SU-DHL-6 (cell line): ENCODE data around the gene CDC42EP3.
A peak's percentile ranks its signal among the peaks of the same experiment; 100 is the strongest.

Experiments used
- H2AFZ ChIP-seq: fragments of 200-600 bp; sonication (generic); 2 replicates; pipeline ENCODE4 v1.6.1; 2014; ENCODE audit warnings: low read depth, mild to moderate bottlenecking, moderate library complexity, mixed read lengths, antibody characterized with exemption, low read length; ENCODE audit not compliant: severe bottlenecking
- H3F3A ChIP-seq: fragments of 200-600 bp; shearing (Covaris generic); 2 replicates; pipeline ENCODE4 v1.6.0; 2016; ENCODE audit warnings: antibody characterized with exemption, mild to moderate bottlenecking; ENCODE audit not compliant: insufficient read depth
- H3K27ac ChIP-seq: fragments of 200-600 bp; sonication (generic); 2 replicates; pipeline ENCODE4 v1.5.1; 2016; ENCODE audit warnings: low read depth, mild to moderate bottlenecking, low read length, moderate library complexity, mixed read lengths
- H3K27me3 ChIP-seq: fragments of 200-600 bp; sonication (generic), shearing (Covaris generic); 2 replicates; pipeline ENCODE4 v1.6.0; 2014; ENCODE audit warnings: mild to moderate bottlenecking, low read length
- H3K36me3 ChIP-seq: fragments of 200-600 bp; sonication (generic); 2 replicates; pipeline ENCODE4 v1.6.1; 2014; ENCODE audit warnings: mild to moderate bottlenecking, low read length, mixed read lengths
- H3K4me2 ChIP-seq: fragments of 300-600, 200-600 bp; shearing (Covaris generic), sonication (generic); 2 replicates; pipeline ENCODE4 v1.6.0; 2014; ENCODE audit warnings: low read length, low read depth, mild to moderate bottlenecking; ENCODE audit not compliant: poor library complexity, severe bottlenecking
- H3K4me3 ChIP-seq: fragments of 200-600 bp; sonication (generic); 2 replicates; pipeline ENCODE4 v1.5.1; 2014; ENCODE audit warnings: antibody characterized with exemption, low read length, mild to moderate bottlenecking, mixed read lengths; ENCODE audit not compliant: insufficient read depth, poor library complexity, severe bottlenecking
- H3K79me2 ChIP-seq: fragments of 200-600 bp; sonication (generic); 2 replicates; pipeline ENCODE4 v1.6.1; 2014; ENCODE audit warnings: mild to moderate bottlenecking, low read length, moderate library complexity; ENCODE audit not compliant: insufficient read depth
- H3K9ac ChIP-seq: fragments of 200-600 bp; sonication (generic); 2 replicates; pipeline ENCODE4 v1.7.0; 2014; ENCODE audit warnings: mild to moderate bottlenecking, low read length
- H3K9me2 ChIP-seq: fragments of 200-600 bp; sonication (generic); replicated peaks from 2 replicates; pipeline ENCODE4 v1.6.1; 2014; ENCODE audit warnings: low read length; ENCODE audit not compliant: insufficient read depth
- H3K9me3 ChIP-seq: fragments of 200-600 bp; sonication (generic); 2 replicates; pipeline ENCODE4 v1.6.1; 2014; ENCODE audit warnings: low read length, mixed read lengths; ENCODE audit not compliant: insufficient read depth
- H4K20me1 ChIP-seq: fragments of 200-600 bp; sonication (generic); 2 replicates; pipeline ENCODE4 v1.6.1; 2014; ENCODE audit warnings: low read depth, mild to moderate bottlenecking, antibody characterized with exemption, low read length, moderate library complexity, mixed read lengths
- EZH2phosphoT487 ChIP-seq: fragments of 200-600 bp; sonication (generic), shearing (Covaris generic); conservative IDR thresholded peaks from 2 replicates; pipeline ENCODE4 v1.6.1; 2018; ENCODE audit warnings: mild to moderate bottlenecking, antibody characterized with exemption, low read length, moderate library complexity, mixed read lengths
- TF ChIP-seq, protein P1 (sequence below): fragments of 200-600 bp; sonication (generic); IDR thresholded peaks from one replicate; pipeline ENCODE4 v1.5.1; 2017; ENCODE audit warnings: antibody characterized with exemption, mild to moderate bottlenecking, low read length, moderate library complexity; ENCODE audit not compliant: insufficient read depth, poor library complexity, severe bottlenecking

The CDC42EP3 gene

DNA sequence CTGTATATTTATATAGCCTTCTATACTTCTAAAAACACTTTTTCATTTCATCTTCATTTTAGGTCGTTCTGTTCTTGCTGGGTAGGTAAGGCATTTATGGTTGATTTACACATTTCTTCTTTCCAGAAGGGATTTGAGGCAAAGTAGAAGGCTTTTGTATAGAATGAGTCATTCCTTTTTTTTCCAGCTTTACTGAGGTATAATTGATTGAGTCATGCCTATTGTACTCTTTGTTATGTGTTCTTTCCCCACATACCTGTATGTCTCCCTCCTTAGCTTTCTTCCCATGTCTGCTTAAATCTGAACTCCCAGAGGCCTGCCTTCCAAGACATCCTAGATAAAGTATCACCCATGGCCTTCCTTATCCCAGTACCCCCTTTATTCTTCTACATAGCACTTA is 4.8 kb upstream of the CDC42EP3 start:
- H3K79me2 ChIP-seq, result no peaks in the 10 kb centered on the region; the same call in 1 of the 2 replicates
- no peaks in the 10 kb centered on the region for H3K27me3 ChIP-seq
- H3K4me3 ChIP-seq, result no peak overlapping the region
- TF ChIP-seq, protein P1, sequence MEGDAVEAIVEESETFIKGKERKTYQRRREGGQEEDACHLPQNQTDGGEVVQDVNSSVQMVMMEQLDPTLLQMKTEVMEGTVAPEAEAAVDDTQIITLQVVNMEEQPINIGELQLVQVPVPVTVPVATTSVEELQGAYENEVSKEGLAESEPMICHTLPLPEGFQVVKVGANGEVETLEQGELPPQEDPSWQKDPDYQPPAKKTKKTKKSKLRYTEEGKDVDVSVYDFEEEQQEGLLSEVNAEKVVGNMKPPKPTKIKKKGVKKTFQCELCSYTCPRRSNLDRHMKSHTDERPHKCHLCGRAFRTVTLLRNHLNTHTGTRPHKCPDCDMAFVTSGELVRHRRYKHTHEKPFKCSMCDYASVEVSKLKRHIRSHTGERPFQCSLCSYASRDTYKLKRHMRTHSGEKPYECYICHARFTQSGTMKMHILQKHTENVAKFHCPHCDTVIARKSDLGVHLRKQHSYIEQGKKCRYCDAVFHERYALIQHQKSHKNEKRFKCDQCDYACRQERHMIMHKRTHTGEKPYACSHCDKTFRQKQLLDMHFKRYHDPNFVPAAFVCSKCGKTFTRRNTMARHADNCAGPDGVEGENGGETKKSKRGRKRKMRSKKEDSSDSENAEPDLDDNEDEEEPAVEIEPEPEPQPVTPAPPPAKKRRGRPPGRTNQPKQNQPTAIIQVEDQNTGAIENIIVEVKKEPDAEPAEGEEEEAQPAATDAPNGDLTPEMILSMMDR, result no peak
- TF ChIP-seq EZH2phosphoT487, result no peak
- no peak overlapping the region for H2AFZ ChIP-seq
- no peak overlapping the region for H3K4me2 ChIP-seq
- H3K9me2 ChIP-seq, result no peaks in the 10 kb centered on the region
- H3K27ac ChIP-seq, result no peak overlapping the region
- H3K9ac ChIP-seq, result no peak overlapping the region
- H4K20me1 ChIP-seq, result no peaks in the 10 kb centered on the region
- no peaks in the 10 kb centered on the region for H3K36me3 ChIP-seq
- no peaks in the 10 kb centered on the region for H3F3A ChIP-seq
- H3K9me3 ChIP-seq, result no peaks in the 10 kb centered on the region

- H3K27ac ChIP-seq, result no peak overlapping the region
- no peak overlapping the region for H3K4me2 ChIP-seq
- peaks cover 12% of the 10 kb centered on the region; the same call in 1 of the 2 replicates for H3K79me2 ChIP-seq
- H3K4me3 ChIP-seq, result no peak overlapping the region
- TF ChIP-seq, protein P1, result no peak
- no peak for TF ChIP-seq EZH2phosphoT487
- 0 out of 2 replicates have a peak, but pooled peaks cover 4% of the 10 kb centered on the region for H3F3A ChIP-seq
- H2AFZ ChIP-seq, result no peak overlapping the region
- H3K27me3 ChIP-seq, result no peaks in the 10 kb centered on the region
- no peak overlapping the region for H3K9ac ChIP-seq
- H3K9me2 ChIP-seq, result no peaks in the 10 kb centered on the region
- H3K36me3 ChIP-seq, result no peaks in the 10 kb centered on the region
- H3K9me3 ChIP-seq, result no peaks in the 10 kb centered on the region
- H4K20me1 ChIP-seq, result no peaks in the 10 kb centered on the region
These were observed 3.5 kb upstream of the CDC42EP3 start for GRCh38 chr2:37674946-37675345.

GRCh38 chr2:37672870-37673184 is 1.4 kb upstream of the CDC42EP3 start:
- TF ChIP-seq, protein P1, result no peak
- Histone ChIP-seq H3K27me3 (no peaks in the 10 kb centered on the region), H2AFZ (peak overlapping the region; percentile 83)

More at GRCh38 chr2:37672870-37673184, 1.4 kb upstream of the CDC42EP3 start:
- H3K4me2 ChIP-seq, result peak overlapping the region; percentile 58
- H3K9me3 ChIP-seq, result no peaks in the 10 kb centered on the region
- H3K4me3 ChIP-seq, result peak overlapping the region; percentile 92
- H3K9ac ChIP-seq, result peak overlapping the region; percentile 83
- 0 out of 2 replicates have a peak, but pooled peaks cover 5% of the 10 kb centered on the region for H3F3A ChIP-seq
- no peaks in the 10 kb centered on the region for H3K9me2 ChIP-seq
- H3K36me3 ChIP-seq, result no peaks in the 10 kb centered on the region
- H3K79me2 ChIP-seq, result peaks cover 32% of the 10 kb centered on the region
- H4K20me1 ChIP-seq, result no peaks in the 10 kb centered on the region
- peak overlapping the region; percentile 40 for H3K27ac ChIP-seq
